A549 (cell line): ENCODE results near the gene ANTXR1. TPM values are rescaled to one million over a fixed set of nuclear protein-coding genes. Genes with fewer than 3 reads are reported as not detected.
A peak's percentile ranks its signal among the peaks of the same experiment; 100 is the strongest.

ENCODE experiments used
- ATAC-seq, 2 experiments: fragments of 200-7000 bp in 1 of 2; fragments of >200 bp in 1 of 2; cut with Nextera tagmentation in 1 of 2; cut with Tn5 transposase in 1 of 2; 3 replicates each; pipeline versions ENCODE4 v1.8.0 to v1.9.1; 2018 to 2020; ENCODE audit warnings: mild to moderate bottlenecking in 1 of 2, moderate library complexity in 1 of 2
- CTCF ChIA-PET: fragments of 300-600 bp; sonication (Branson Sonifier 250); formaldehyde crosslinking; extraction: SDS; loops from one replicate; lab custom pipeline; 2021; ENCODE audit warnings: antibody characterized with exemption, inconsistent platforms; lab: Yijun Ruan, JAX
- POLR2A ChIA-PET: fragments of 350-600 bp; formaldehyde crosslinking; extraction: SDS; loops from one replicate; lab custom pipeline; 2021; ENCODE audit warnings: antibody characterized with exemption, inconsistent platforms; lab: Yijun Ruan, JAX
- DNase-seq, 2 experiments: peaks; one replicate each; pipeline versions ENCODE4 v3.0.0 to v3.0.0-alpha.2; 2011 to 2016; ENCODE audit warnings: low read depth in 1 of 2, low spot score in 1 of 2
- FAIRE-seq: peaks from 2 replicates; lab custom pipeline; 2011; peaks lifted over from hg19 to GRCh38; lab: Jason Lieb, UNC
- H3K27ac ChIP-seq, 2 experiments: fragments of >200 bp; sonication (Bioruptor Twin); formaldehyde crosslinking; 3 replicates each; pipeline ENCODE4 v1.5.1; 2016 to 2017
- H3K4me1 ChIP-seq: fragments of >200 bp; sonication (Bioruptor Twin); formaldehyde crosslinking; 3 replicates; pipeline ENCODE4 v1.6.1; 2016
- H3K4me2 ChIP-seq: fragments of >200 bp; sonication (Bioruptor Twin); formaldehyde crosslinking; 3 replicates; pipeline ENCODE4 v1.6.1; 2016
- H3K4me3 ChIP-seq: fragments of >200 bp; sonication (Bioruptor Twin); formaldehyde crosslinking; 3 replicates; pipeline ENCODE4 v1.5.1; 2016
- H3K9me3 ChIP-seq: fragments of >200 bp; sonication (Bioruptor Twin); formaldehyde crosslinking; 3 replicates; pipeline ENCODE4 v1.6.1; 2016
- CBX2 ChIP-seq: fragments of 200-600 bp; sonication (generic); IDR thresholded peaks from 2 replicates; pipeline ENCODE4 v1.6.1; 2016; ENCODE audit warnings: low read depth, mild to moderate bottlenecking, borderline replicate concordance
- EHF ChIP-seq: fragments of 250-450 bp; sonication (Bioruptor Pico); IDR thresholded peaks from 2 replicates; pipeline ENCODE4 v1.5.0; 2020; ENCODE audit warnings: mild to moderate bottlenecking
- EHMT2 ChIP-seq: fragments of 200-600 bp; sonication (generic); IDR thresholded peaks from 2 replicates; pipeline ENCODE4 v1.6.1; 2016; ENCODE audit warnings: antibody characterized with exemption, low read depth, mild to moderate bottlenecking, moderate library complexity
- ESRRA ChIP-seq: fragments of 150-350 bp; IDR thresholded peaks from 2 replicates; pipeline ENCODE4 v1.6.1; 2014; ENCODE audit warnings: mild to moderate bottlenecking, low read length, borderline replicate concordance
- FOSB ChIP-seq: fragments of 250-450 bp; sonication (Bioruptor Pico); IDR thresholded peaks from 2 replicates; pipeline ENCODE4 v1.5.0; 2020; ENCODE audit warnings: mild to moderate bottlenecking, moderate library complexity
- GATA3 ChIP-seq: IDR thresholded peaks from 2 replicates; pipeline ENCODE4 v1.6.1; 2012; ENCODE audit warnings: borderline replicate concordance
- KDM5A ChIP-seq: fragments of 200-600 bp; sonication (generic); IDR thresholded peaks from 2 replicates; pipeline ENCODE4 v1.6.1; 2016; ENCODE audit warnings: antibody characterized with exemption, mild to moderate bottlenecking
- MAFK ChIP-seq: fragments of 450-650 bp; IDR thresholded peaks from 2 replicates; pipeline ENCODE4 v1.6.1; 2014; ENCODE audit not compliant: partially characterized antibody
- RAD21 ChIP-seq, 2 experiments: fragments of >200 bp in 1 of 2; sonication (Bioruptor Twin) in 1 of 2; formaldehyde crosslinking in 1 of 2; IDR thresholded peaks in 1 of 2; conservative IDR thresholded peaks in 1 of 2; 2 replicates in 1 of 2; 3 replicates in 1 of 2; pipeline ENCODE4 v1.6.1; 2012 to 2018; ENCODE audit warnings: inconsistent platforms in 1 of 2
- RARB ChIP-seq: fragments of 250-450 bp; sonication (Bioruptor Pico); IDR thresholded peaks from 2 replicates; pipeline ENCODE4 v1.8.0; 2021; ENCODE audit warnings: mild to moderate bottlenecking, moderate library complexity
- SMC3 ChIP-seq: fragments of >200 bp; sonication (Bioruptor Twin); formaldehyde crosslinking; IDR thresholded peaks from 3 replicates; pipeline ENCODE4 v1.6.1; 2018; ENCODE audit warnings: inconsistent platforms
- TFCP2L1 ChIP-seq: fragments of 250-450 bp; sonication (Bioruptor Pico); IDR thresholded peaks from 2 replicates; pipeline ENCODE4 v1.5.0; 2021; ENCODE audit warnings: mild to moderate bottlenecking
- TP53 ChIP-seq: fragments of 250-450 bp; sonication (Bioruptor Pico); IDR thresholded peaks from 2 replicates; pipeline ENCODE4 v1.5.0; 2021; ENCODE audit warnings: mild to moderate bottlenecking, moderate library complexity
- ZFP36 ChIP-seq: fragments of 450-650 bp; IDR thresholded peaks from 2 replicates; pipeline ENCODE4 v1.6.1; 2014; ENCODE audit warnings: borderline replicate concordance; ENCODE audit not compliant: partially characterized antibody
- ZNF302 ChIP-seq: fragments of 250-450 bp; sonication (Bioruptor Pico); IDR thresholded peaks from 2 replicates; pipeline ENCODE4 v1.9.0; 2021; ENCODE audit warnings: inconsistent platforms, mild to moderate bottlenecking, moderate library complexity
- ZSCAN20 ChIP-seq: fragments of 250-450 bp; sonication (Bioruptor Pico); IDR thresholded peaks from 2 replicates; pipeline ENCODE4 v1.8.0; 2022; ENCODE audit warnings: mild to moderate bottlenecking, moderate library complexity
- WGBS: methylation state at CpG from one replicate; pipeline ENCODE4 v1.1.6; 2017; ENCODE audit errors: missing lambda C conversion rate; 5-methylcytosine and 5-hydroxymethylcytosine counted together
- polyA plus RNA-seq, 4 experiments: library from polyadenylated mRNA; depleted of rRNA in 3 of 4; stranded (reverse); fragments of >200 nt; fragmentation: RNase III in 1 of 4; extraction: RNeasy Plus Mini Kit Qiagen cat#74134 plus additional on column Dnase treatment in 1 of 4; gene quantifications; 2 replicates in 3 of 4; 3 replicates in 1 of 4; pipeline ENCODE4 v1.2.3, GENCODE V29; 2011 to 2017
- TF ChIP-seq, protein P1 (sequence below): fragments of 150-350 bp; IDR thresholded peaks from 2 replicates; pipeline ENCODE4 v1.6.1; 2014; ENCODE audit warnings: low read depth, mild to moderate bottlenecking, low read length
- TF ChIP-seq, protein P2 (sequence below): fragments of >200 bp; sonication (Bioruptor Twin); formaldehyde crosslinking; IDR thresholded peaks from 3 replicates; pipeline ENCODE4 v1.6.1; 2016
- TF ChIP-seq, protein P3 (sequence below): fragments of 200-600 bp; sonication (generic); IDR thresholded peaks from 2 replicates; pipeline ENCODE4 v1.6.1; 2016; ENCODE audit warnings: antibody characterized with exemption, mild to moderate bottlenecking, moderate library complexity
- TF ChIP-seq, protein P4 (sequence below): IDR thresholded peaks from 2 replicates; pipeline ENCODE4 v1.6.1; 2012
- TF ChIP-seq, protein P5 (sequence below): fragments of >200 bp; sonication (Bioruptor Twin); formaldehyde crosslinking; IDR thresholded peaks from 2 replicates; pipeline ENCODE4 v1.6.1; 2016
- TF ChIP-seq, protein P6 (sequence below): fragments of >200 bp; sonication (Bioruptor Twin); formaldehyde crosslinking; IDR thresholded peaks from 3 replicates; pipeline ENCODE4 v1.5.1; 2016
- TF ChIP-seq, protein P7 (sequence below): fragments of 250-450 bp; sonication (Bioruptor Pico); IDR thresholded peaks from 2 replicates; pipeline ENCODE4 v1.5.0; 2021; ENCODE audit warnings: mild to moderate bottlenecking, moderate library complexity, borderline replicate concordance

The ANTXR1 gene
- polyA plus RNA-seq, 2 of the 4 experiments (the other 2 are of a cell fraction), result 161 to 194 TPM

DNA sequence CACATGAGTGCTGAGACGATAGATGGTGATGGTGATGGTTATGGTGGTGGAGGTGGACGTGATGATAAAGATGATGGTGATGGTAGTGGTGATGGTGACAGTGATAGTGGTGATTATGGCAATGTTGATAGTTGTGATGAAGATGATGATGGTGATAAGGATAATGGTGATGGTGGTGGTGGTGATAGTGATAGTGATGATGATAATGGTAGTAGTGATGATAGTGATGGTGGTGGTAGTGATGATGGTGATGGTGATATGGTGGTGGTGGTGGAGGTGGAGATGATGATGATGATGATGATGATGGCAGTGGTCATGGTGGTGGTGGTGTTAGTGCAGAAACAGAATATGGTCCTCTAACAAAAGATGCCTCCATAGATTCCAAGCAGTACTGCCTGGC is 10.3 kb downstream of the ANTXR1 start:
- Histone ChIP-seq H3K9me3 (peaks cover 18% of the 10 kb centered on the region), H3K4me2 (no peak overlapping the region), H3K4me1 (peaks cover 60% of the 10 kb centered on the region), H3K4me3 (no peak overlapping the region)
- WGBS, result 95% methylated on average over 2 of the region's 2 CpGs
- CTCF ChIA-PET, result interaction anchor here (1.2 to 3.0 kb wide), 6 partner anchors 8 to 284 kb away, joined by 3 to 15 read pairs (median 4); partner anchors contain the start of gene ANTXR1
- FAIRE-seq, result no peak
- no peak for DNase-seq
- TF ChIP-seq, protein P1, sequence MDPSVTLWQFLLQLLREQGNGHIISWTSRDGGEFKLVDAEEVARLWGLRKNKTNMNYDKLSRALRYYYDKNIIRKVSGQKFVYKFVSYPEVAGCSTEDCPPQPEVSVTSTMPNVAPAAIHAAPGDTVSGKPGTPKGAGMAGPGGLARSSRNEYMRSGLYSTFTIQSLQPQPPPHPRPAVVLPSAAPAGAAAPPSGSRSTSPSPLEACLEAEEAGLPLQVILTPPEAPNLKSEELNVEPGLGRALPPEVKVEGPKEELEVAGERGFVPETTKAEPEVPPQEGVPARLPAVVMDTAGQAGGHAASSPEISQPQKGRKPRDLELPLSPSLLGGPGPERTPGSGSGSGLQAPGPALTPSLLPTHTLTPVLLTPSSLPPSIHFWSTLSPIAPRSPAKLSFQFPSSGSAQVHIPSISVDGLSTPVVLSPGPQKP, result no peak
- TF ChIP-seq FOSB (no peak), ZNF302 (CRISPR knock-in tag) (no peak), GATA3 (no peak), EHMT2 (no peak), KDM5A (no peak)
- TF ChIP-seq, protein P2, sequence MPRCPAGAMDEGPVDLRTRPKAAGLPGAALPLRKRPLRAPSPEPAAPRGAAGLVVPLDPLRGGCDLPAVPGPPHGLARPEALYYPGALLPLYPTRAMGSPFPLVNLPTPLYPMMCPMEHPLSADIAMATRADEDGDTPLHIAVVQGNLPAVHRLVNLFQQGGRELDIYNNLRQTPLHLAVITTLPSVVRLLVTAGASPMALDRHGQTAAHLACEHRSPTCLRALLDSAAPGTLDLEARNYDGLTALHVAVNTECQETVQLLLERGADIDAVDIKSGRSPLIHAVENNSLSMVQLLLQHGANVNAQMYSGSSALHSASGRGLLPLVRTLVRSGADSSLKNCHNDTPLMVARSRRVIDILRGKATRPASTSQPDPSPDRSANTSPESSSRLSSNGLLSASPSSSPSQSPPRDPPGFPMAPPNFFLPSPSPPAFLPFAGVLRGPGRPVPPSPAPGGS, result no peak
- TF ChIP-seq, protein P3, sequence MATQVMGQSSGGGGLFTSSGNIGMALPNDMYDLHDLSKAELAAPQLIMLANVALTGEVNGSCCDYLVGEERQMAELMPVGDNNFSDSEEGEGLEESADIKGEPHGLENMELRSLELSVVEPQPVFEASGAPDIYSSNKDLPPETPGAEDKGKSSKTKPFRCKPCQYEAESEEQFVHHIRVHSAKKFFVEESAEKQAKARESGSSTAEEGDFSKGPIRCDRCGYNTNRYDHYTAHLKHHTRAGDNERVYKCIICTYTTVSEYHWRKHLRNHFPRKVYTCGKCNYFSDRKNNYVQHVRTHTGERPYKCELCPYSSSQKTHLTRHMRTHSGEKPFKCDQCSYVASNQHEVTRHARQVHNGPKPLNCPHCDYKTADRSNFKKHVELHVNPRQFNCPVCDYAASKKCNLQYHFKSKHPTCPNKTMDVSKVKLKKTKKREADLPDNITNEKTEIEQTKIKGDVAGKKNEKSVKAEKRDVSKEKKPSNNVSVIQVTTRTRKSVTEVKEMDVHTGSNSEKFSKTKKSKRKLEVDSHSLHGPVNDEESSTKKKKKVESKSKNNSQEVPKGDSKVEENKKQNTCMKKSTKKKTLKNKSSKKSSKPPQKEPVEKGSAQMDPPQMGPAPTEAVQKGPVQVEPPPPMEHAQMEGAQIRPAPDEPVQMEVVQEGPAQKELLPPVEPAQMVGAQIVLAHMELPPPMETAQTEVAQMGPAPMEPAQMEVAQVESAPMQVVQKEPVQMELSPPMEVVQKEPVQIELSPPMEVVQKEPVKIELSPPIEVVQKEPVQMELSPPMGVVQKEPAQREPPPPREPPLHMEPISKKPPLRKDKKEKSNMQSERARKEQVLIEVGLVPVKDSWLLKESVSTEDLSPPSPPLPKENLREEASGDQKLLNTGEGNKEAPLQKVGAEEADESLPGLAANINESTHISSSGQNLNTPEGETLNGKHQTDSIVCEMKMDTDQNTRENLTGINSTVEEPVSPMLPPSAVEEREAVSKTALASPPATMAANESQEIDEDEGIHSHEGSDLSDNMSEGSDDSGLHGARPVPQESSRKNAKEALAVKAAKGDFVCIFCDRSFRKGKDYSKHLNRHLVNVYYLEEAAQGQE, result peak; percentile 4; the same call in 1 of the 2 replicates
- TF ChIP-seq, all 56 proteins: peak for 1
- ATAC-seq, result no peak
- H3K27ac ChIP-seq, result no peak overlapping the region; a peak in 1 of 6 replicates
- POLR2A ChIA-PET, result no interaction called here

DNA sequence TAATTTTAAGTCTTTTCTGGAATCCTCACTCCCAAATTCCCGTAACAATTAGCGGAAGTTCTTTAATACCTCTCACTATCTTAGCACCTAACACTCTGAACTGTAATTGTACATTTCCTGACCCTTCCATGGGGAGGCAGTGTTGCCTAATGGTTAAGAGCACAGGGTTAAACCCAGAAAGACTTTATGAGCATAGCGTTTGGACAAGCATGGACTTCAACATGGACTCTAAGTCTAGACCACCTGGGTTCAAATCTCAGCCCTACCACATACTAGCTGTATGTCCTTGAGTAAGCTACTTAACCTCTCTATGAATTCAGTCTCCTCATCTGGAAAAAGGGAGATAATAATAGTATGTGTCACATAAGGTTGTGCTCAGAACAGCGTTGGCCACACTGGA is 13.0 kb downstream of the ANTXR1 start:
- ChIA-PET POLR2A (no interaction called here), CTCF (interaction anchor here (1.1 to 1.8 kb wide), 3 partner anchors 13 to 281 kb away, joined by 4 to 7 read pairs (median 4); partner anchors contain the start of gene ANTXR1)
- Histone ChIP-seq H3K4me1 (peaks cover 41% of the 10 kb centered on the region), H3K4me2 (no peak overlapping the region), H3K9me3 (peaks cover 18% of the 10 kb centered on the region), H3K27ac (no peak overlapping the region), H3K4me3 (no peak overlapping the region)
- peak in 1 of 2 experiments; percentile 26; a peak in 3 of 6 replicates for ATAC-seq
- WGBS, result 89% methylated on average over 4 of the region's 4 CpGs
- peak; percentile 76 for FAIRE-seq
- DNase-seq, result peak in 1 of 2 experiments; percentile 56
- TF ChIP-seq ESRRA (no peak), RAD21 (conservative IDR thresholded peaks at IDR 0.05 in 1 of 2, IDR thresholded peaks at IDR 0.05 in 1 of 2) (peak; percentile 69 to 72), SMC3 (peak; percentile 51; the same call in 2 of the 3 replicates), RARB (CRISPR knock-in tag) (no peak), ZFP36 (no peak), ZSCAN20 (no peak), EHF (CRISPR knock-in tag) (no peak), MAFK (no peak), ZNF302 (CRISPR knock-in tag) (no peak), CBX2 (no peak), TP53 (CRISPR knock-in tag) (no peak), TFCP2L1 (CRISPR knock-in tag) (no peak)
- TF ChIP-seq, protein P4, sequence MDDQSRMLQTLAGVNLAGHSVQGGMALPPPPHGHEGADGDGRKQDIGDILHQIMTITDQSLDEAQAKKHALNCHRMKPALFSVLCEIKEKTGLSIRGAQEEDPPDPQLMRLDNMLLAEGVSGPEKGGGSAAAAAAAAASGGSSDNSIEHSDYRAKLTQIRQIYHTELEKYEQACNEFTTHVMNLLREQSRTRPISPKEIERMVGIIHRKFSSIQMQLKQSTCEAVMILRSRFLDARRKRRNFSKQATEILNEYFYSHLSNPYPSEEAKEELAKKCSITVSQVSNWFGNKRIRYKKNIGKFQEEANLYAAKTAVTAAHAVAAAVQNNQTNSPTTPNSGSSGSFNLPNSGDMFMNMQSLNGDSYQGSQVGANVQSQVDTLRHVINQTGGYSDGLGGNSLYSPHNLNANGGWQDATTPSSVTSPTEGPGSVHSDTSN, result no peak
- TF ChIP-seq, protein P5, sequence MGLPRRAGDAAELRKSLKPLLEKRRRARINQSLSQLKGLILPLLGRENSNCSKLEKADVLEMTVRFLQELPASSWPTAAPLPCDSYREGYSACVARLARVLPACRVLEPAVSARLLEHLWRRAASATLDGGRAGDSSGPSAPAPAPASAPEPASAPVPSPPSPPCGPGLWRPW, result no peak
- TF ChIP-seq, protein P6, sequence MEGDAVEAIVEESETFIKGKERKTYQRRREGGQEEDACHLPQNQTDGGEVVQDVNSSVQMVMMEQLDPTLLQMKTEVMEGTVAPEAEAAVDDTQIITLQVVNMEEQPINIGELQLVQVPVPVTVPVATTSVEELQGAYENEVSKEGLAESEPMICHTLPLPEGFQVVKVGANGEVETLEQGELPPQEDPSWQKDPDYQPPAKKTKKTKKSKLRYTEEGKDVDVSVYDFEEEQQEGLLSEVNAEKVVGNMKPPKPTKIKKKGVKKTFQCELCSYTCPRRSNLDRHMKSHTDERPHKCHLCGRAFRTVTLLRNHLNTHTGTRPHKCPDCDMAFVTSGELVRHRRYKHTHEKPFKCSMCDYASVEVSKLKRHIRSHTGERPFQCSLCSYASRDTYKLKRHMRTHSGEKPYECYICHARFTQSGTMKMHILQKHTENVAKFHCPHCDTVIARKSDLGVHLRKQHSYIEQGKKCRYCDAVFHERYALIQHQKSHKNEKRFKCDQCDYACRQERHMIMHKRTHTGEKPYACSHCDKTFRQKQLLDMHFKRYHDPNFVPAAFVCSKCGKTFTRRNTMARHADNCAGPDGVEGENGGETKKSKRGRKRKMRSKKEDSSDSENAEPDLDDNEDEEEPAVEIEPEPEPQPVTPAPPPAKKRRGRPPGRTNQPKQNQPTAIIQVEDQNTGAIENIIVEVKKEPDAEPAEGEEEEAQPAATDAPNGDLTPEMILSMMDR, result peak; percentile 50
- TF ChIP-seq, protein P7, sequence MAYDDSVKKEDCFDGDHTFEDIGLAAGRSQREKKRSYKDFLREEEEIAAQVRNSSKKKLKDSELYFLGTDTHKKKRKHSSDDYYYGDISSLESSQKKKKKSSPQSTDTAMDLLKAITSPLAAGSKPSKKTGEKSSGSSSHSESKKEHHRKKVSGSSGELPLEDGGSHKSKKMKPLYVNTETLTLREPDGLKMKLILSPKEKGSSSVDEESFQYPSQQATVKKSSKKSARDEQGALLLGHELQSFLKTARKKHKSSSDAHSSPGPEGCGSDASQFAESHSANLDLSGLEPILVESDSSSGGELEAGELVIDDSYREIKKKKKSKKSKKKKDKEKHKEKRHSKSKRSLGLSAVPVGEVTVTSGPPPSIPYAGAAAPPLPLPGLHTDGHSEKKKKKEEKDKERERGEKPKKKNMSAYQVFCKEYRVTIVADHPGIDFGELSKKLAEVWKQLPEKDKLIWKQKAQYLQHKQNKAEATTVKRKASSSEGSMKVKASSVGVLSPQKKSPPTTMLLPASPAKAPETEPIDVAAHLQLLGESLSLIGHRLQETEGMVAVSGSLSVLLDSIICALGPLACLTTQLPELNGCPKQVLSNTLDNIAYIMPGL, result no peak
